Panc1 (cell line): ENCODE measurements around the gene MTCH1.

Source experiments
- CTCF ChIP-seq: fragments of 450-650 bp; IDR thresholded peaks from 2 replicates; pipeline ENCODE4 v1.5.1; 2017; ENCODE audit warnings: mild to moderate bottlenecking
- POLR2AphosphoS5 ChIP-seq: IDR thresholded peaks from 2 replicates; pipeline ENCODE4 v1.6.1; 2012; ENCODE audit warnings: mild to moderate bottlenecking, low read depth, low read length, moderate library complexity

GRCh38 chr6:36967301-36967700 lies 18.7 kb downstream of the MTCH1 start:
- no peak for TF ChIP-seq POLR2AphosphoS5
- no peak for TF ChIP-seq CTCF
